A673 (cell line): ENCODE measurements around the gene CALN1. TPM values are rescaled to one million over a fixed set of nuclear protein-coding genes. Genes with fewer than 3 reads are reported as not detected.

Experiments used
- BruUV-seq: library from RNA; stranded (reverse); fragments of 400-500 nt; replicated peaks from 2 replicates; lab custom pipeline; 2021; lab: Mats Ljungman, UMichigan
- CTCF ChIA-PET: fragments of 300-600 bp; sonication (Branson Sonifier 250); formaldehyde crosslinking; loops from one replicate; lab custom pipeline; 2022; ENCODE audit warnings: antibody characterized with exemption; lab: Charles Lee
- POLR2A ChIA-PET: fragments of 300-600 bp; sonication (Branson Sonifier 250); formaldehyde crosslinking; loops from one replicate; lab custom pipeline; 2022; ENCODE audit warnings: antibody characterized with exemption; ENCODE audit not compliant: low non-redundant PET; lab: Charles Lee
- DNase-seq: peaks from one replicate; pipeline ENCODE4 v3.0.0-alpha.2; 2015; ENCODE audit warnings: low spot score
- H3K27ac ChIP-seq: fragments of 200-600 bp; sonication (generic); 2 replicates; pipeline ENCODE4 v1.5.1; 2016; ENCODE audit warnings: mixed run types, low read depth, mild to moderate bottlenecking, mixed read lengths, antibody characterized with exemption, low read length; ENCODE audit not compliant: poor library complexity, severe bottlenecking
- H3K27me3 ChIP-seq: fragments of 200-600 bp; sonication (generic); replicated peaks from 2 replicates; pipeline ENCODE4 v1.6.1; 2017; ENCODE audit warnings: mixed run types, low read depth, mild to moderate bottlenecking, mixed read lengths, antibody characterized with exemption, low read length; ENCODE audit not compliant: insufficient read depth, poor library complexity
- H3K36me3 ChIP-seq: fragments of 200-600 bp; sonication (generic); 2 replicates; pipeline ENCODE4 v1.6.1; 2016; ENCODE audit warnings: mixed run types, mild to moderate bottlenecking, mixed read lengths, antibody characterized with exemption, low read length; ENCODE audit not compliant: insufficient read depth, poor library complexity, severe bottlenecking
- H3K4me1 ChIP-seq: fragments of 200-600 bp; sonication (generic); 2 replicates; pipeline ENCODE4 v1.6.1; 2017; ENCODE audit warnings: mixed run types, mild to moderate bottlenecking, mixed read lengths, antibody characterized with exemption, low read length; ENCODE audit not compliant: insufficient read depth, poor library complexity, severe bottlenecking
- H3K4me3 ChIP-seq: fragments of 200-600 bp; sonication (generic); 2 replicates; pipeline ENCODE4 v1.5.1; 2016; ENCODE audit warnings: low read depth, mixed run types, mild to moderate bottlenecking, mixed read lengths, low read length; ENCODE audit not compliant: poor library complexity, severe bottlenecking
- H3K9me3 ChIP-seq: fragments of 200-600 bp; sonication (generic); 2 replicates; pipeline ENCODE4 v1.6.1; 2016; ENCODE audit warnings: mixed run types, low read depth, mild to moderate bottlenecking, mixed read lengths, antibody characterized with exemption, low read length; ENCODE audit not compliant: poor library complexity, severe bottlenecking
- EZH2 ChIP-seq: fragments of 200-600 bp; sonication (generic); IDR thresholded peaks from 2 replicates; pipeline ENCODE4 v1.6.1; 2017; ENCODE audit warnings: borderline replicate concordance, low read depth, mild to moderate bottlenecking, mixed read lengths, antibody characterized with exemption, low read length; ENCODE audit not compliant: poor library complexity, severe bottlenecking
- intact Hi-C: fragments of 100-400 bp; cut with micrococcal nuclease; formaldehyde crosslinking; loops from one replicate; pipeline ENCODE4 v1.10.0; 2022; ENCODE audit not compliant: unreplicated experiment
- total RNA-seq: library from RNA; stranded (reverse); gene quantifications from 2 replicates; pipeline ENCODE4 v1.2.3, GENCODE V29; 2021
- TF ChIP-seq, protein P1 (sequence below): fragments of 300-800, 200-600 bp; sonication (generic); conservative IDR thresholded peaks from 2 replicates; pipeline ENCODE4 v1.5.1; 2017; ENCODE audit warnings: low read depth, mild to moderate bottlenecking, antibody characterized with exemption, low read length, moderate library complexity, mixed read lengths

CALN1 gene
- total RNA-seq, 1 experiment from 2014 or later: not detected

- Histone ChIP-seq H3K4me1 (no peaks in the 10 kb centered on the region), H3K36me3 (no peaks in the 10 kb centered on the region), H3K27ac (no peak overlapping the region), H3K9me3 (no peaks in the 10 kb centered on the region), H3K4me3 (no peak overlapping the region), H3K27me3 (no peaks in the 10 kb centered on the region)
- intact Hi-C loops: no loop called here
- ChIA-PET POLR2A (no interaction called here), CTCF (no interaction called here)
- no TSS peak for BruUV-seq
- TF ChIP-seq, protein P1, sequence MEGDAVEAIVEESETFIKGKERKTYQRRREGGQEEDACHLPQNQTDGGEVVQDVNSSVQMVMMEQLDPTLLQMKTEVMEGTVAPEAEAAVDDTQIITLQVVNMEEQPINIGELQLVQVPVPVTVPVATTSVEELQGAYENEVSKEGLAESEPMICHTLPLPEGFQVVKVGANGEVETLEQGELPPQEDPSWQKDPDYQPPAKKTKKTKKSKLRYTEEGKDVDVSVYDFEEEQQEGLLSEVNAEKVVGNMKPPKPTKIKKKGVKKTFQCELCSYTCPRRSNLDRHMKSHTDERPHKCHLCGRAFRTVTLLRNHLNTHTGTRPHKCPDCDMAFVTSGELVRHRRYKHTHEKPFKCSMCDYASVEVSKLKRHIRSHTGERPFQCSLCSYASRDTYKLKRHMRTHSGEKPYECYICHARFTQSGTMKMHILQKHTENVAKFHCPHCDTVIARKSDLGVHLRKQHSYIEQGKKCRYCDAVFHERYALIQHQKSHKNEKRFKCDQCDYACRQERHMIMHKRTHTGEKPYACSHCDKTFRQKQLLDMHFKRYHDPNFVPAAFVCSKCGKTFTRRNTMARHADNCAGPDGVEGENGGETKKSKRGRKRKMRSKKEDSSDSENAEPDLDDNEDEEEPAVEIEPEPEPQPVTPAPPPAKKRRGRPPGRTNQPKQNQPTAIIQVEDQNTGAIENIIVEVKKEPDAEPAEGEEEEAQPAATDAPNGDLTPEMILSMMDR: no peak
- TF ChIP-seq EZH2: no peak
- no peak for DNase-seq
Observed at GRCh38 chr7:72409638-72410015, 2.5 kb downstream of the CALN1 start.

GRCh38 chr7:72408966-72409637 lies 3.0 kb downstream of the CALN1 start:
- DNase-seq: no peak
- intact Hi-C loops: no loop called here
- Histone ChIP-seq H3K9me3 (no peaks in the 10 kb centered on the region), H3K4me3 (no peak overlapping the region), H3K36me3 (no peaks in the 10 kb centered on the region), H3K27ac (no peak overlapping the region), H3K27me3 (no peaks in the 10 kb centered on the region), H3K4me1 (no peaks in the 10 kb centered on the region)
- TF ChIP-seq, protein P1: no peak
- no peak for TF ChIP-seq EZH2
- no TSS peak for BruUV-seq
- ChIA-PET CTCF (no interaction called here), POLR2A (no interaction called here)

DNA sequence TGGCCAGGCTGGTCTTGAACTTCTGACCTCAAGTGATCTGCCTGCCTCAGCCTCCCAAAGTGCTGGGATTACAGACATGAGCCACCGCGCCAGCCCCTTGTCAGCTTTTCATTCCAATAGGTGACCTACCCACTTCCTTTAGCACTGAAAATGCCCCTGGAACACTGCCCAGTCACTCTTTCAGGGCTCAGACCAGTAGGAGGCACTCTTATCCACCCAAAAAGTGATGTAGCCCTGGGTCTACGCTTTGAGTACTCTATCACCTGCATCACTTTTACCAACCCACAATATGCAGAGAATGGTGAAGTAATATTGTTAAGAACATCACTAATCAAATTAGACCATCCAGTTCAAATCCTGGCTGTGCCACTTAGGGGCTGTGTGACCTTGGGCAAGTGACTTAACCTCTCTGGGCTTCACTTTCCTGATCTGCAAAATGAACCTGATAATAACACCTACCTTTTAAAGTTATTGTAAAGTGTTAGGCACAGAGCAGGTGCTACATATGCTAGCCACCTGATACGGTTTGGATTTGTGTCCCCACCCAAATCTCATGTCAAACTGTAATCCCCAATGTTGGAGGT lies 5.2 kb downstream of the CALN1 start:
- Histone ChIP-seq H3K4me1 (no peaks in the 10 kb centered on the region), H3K4me3 (no peak overlapping the region), H3K36me3 (no peaks in the 10 kb centered on the region), H3K27ac (no peak overlapping the region), H3K27me3 (no peaks in the 10 kb centered on the region), H3K9me3 (no peaks in the 10 kb centered on the region)
- BruUV-seq: no TSS peak
- no peak for DNase-seq
- TF ChIP-seq, protein P1: no peak
- TF ChIP-seq EZH2: no peak
- ChIA-PET CTCF (interaction anchor here (0.9 kb wide), 1 partner anchor 87 kb away, joined by 3 read pairs; no protein-coding TSS in a partner anchor), POLR2A (no interaction called here)
- intact Hi-C loops: no loop called here
